ENCODE results near the gene MAD2L1. TPM values are rescaled to one million over a fixed set of nuclear protein-coding genes. Genes with fewer than 3 reads are reported as not detected.

The MAD2L1 gene
- total RNA-seq, 2 donors from 2014 or later, result 0.14 to 0.49 TPM

DNA sequence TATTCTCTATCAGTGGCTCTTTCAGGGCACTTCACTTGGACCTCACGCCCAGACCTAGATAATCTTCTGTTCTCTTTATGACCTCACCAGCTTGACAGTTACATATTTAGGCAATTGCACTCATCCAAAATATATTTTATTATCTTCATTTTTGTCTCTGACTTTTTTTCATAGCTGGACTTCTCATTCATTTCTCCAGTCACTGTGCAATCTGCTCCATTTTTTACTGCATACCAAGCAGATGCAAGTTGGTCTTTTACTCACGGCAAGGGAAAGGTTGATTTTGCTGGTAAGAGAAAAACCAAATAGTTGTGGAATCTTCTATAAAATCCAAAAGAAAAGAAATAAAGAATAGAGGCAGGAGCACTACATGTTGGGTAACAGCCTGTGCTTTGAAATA, 31.7 kb downstream of the MAD2L1 start:
- Histone ChIP-seq H3K27ac (no peak overlapping the region), H3K36me3 (no peaks in the 10 kb centered on the region), H3K9me3 (no peaks in the 10 kb centered on the region), H3K4me3 (no peak overlapping the region), H3K4me1 (ENCODE audit: control insufficient read depth in 1 of 2, low read depth in 2 of 2) (no peaks in the 10 kb centered on the region), H3K27me3 (replicated peaks; ENCODE audit: insufficient read depth) (no peaks in the 10 kb centered on the region)
- no peak for DNase-seq (ENCODE audit: low spot score)
- TF ChIP-seq, protein P1, sequence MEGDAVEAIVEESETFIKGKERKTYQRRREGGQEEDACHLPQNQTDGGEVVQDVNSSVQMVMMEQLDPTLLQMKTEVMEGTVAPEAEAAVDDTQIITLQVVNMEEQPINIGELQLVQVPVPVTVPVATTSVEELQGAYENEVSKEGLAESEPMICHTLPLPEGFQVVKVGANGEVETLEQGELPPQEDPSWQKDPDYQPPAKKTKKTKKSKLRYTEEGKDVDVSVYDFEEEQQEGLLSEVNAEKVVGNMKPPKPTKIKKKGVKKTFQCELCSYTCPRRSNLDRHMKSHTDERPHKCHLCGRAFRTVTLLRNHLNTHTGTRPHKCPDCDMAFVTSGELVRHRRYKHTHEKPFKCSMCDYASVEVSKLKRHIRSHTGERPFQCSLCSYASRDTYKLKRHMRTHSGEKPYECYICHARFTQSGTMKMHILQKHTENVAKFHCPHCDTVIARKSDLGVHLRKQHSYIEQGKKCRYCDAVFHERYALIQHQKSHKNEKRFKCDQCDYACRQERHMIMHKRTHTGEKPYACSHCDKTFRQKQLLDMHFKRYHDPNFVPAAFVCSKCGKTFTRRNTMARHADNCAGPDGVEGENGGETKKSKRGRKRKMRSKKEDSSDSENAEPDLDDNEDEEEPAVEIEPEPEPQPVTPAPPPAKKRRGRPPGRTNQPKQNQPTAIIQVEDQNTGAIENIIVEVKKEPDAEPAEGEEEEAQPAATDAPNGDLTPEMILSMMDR (IDR thresholded peaks at IDR 0.05), result no peak
- ATAC-seq (ENCODE audit: insufficient number of reproducible peaks, low FRiP score, low read depth), result no peak

DNA sequence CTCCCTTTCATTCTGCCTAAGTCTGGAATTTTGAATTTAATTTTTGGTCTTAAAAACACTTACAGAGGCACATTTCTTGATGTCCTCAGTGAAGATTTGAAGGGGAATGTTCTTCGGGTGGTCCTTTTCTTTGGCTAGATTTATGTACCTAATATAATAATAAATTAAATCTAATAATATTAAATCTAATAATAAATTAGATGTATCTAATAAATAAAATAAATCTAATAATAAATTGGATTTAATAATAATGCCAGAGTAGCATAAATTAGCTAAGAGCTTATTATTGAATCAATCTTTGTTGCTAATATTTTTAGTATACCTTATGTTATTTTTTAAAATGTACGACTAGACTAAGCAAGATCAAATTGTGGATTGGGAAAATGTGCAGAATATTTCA, 39.8 kb downstream of the MAD2L1 start:
- no peaks in the 10 kb centered on the region for H3K4me1 ChIP-seq (ENCODE audit: control insufficient read depth in 1 of 2, low read depth in 2 of 2)
- H3K36me3 ChIP-seq, result no peaks in the 10 kb centered on the region
- TF ChIP-seq, protein P1 (IDR thresholded peaks at IDR 0.05), result no peak
- DNase-seq (ENCODE audit: low spot score) (no peak), ATAC-seq (ENCODE audit: insufficient number of reproducible peaks, low FRiP score, low read depth) (no peak)
- H3K4me3 ChIP-seq, result no peak overlapping the region
- no peaks in the 10 kb centered on the region for H3K9me3 ChIP-seq
- H3K27me3 ChIP-seq (replicated peaks; ENCODE audit: insufficient read depth), result no peaks in the 10 kb centered on the region
- H3K27ac ChIP-seq, result no peak overlapping the region

- no peaks in the 10 kb centered on the region for H3K27me3 ChIP-seq (replicated peaks; ENCODE audit: insufficient read depth)
- no peaks in the 10 kb centered on the region for H3K4me1 ChIP-seq (ENCODE audit: control insufficient read depth in 1 of 2, low read depth in 2 of 2)
- no peaks in the 10 kb centered on the region for H3K36me3 ChIP-seq
- no peak overlapping the region for H3K27ac ChIP-seq
- TF ChIP-seq, protein P1 (IDR thresholded peaks at IDR 0.05), result no peak
- no peak overlapping the region for H3K4me3 ChIP-seq
- ATAC-seq (ENCODE audit: insufficient number of reproducible peaks, low FRiP score, low read depth) (no peak), DNase-seq (ENCODE audit: low spot score) (no peak)
- H3K9me3 ChIP-seq, result no peaks in the 10 kb centered on the region
Observed at GRCh38 chr4:120025516-120025915, 41.1 kb downstream of the MAD2L1 start.

DNA sequence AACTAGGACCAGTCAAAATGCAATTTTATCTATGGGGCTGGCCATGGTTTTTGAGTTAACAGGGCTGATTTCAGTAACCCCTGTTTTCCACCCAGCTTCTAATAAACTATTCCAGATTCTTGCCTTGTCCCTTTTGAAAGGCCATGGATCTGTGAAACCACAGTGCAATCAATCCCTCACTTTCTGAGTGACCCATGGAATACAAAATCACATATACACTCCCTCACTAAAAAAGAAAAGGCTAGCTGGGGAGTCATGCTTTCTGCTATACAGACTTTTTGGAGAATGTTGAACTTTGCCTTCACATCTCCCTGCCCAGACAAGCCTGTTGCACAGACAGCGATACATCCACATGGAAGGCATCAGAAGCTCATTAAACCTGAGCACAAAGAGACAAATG, 47.9 kb downstream of the MAD2L1 start:
- Histone ChIP-seq H3K27ac (no peak overlapping the region), H3K9me3 (no peaks in the 10 kb centered on the region), H3K27me3 (replicated peaks; ENCODE audit: insufficient read depth) (no peaks in the 10 kb centered on the region), H3K4me1 (ENCODE audit: control insufficient read depth in 1 of 2, low read depth in 2 of 2) (no peaks in the 10 kb centered on the region), H3K36me3 (no peaks in the 10 kb centered on the region), H3K4me3 (no peak overlapping the region)
- DNase-seq (ENCODE audit: low spot score) (no peak), ATAC-seq (ENCODE audit: insufficient number of reproducible peaks, low FRiP score, low read depth) (no peak)
- TF ChIP-seq, protein P1 (IDR thresholded peaks at IDR 0.05), result no peak

- ATAC-seq (ENCODE audit: insufficient number of reproducible peaks, low FRiP score, low read depth) (no peak), DNase-seq (ENCODE audit: low spot score) (no peak)
- Histone ChIP-seq H3K36me3 (no peaks in the 10 kb centered on the region), H3K4me1 (ENCODE audit: control insufficient read depth in 1 of 2, low read depth in 2 of 2) (no peaks in the 10 kb centered on the region), H3K27me3 (replicated peaks; ENCODE audit: insufficient read depth) (no peaks in the 10 kb centered on the region), H3K9me3 (no peaks in the 10 kb centered on the region), H3K4me3 (no peak overlapping the region), H3K27ac (no peak overlapping the region)
- TF ChIP-seq, protein P1 (IDR thresholded peaks at IDR 0.05), result no peak
Observed at GRCh38 chr4:120017939-120018692, 48.5 kb downstream of the MAD2L1 start.

Measured in thoracic aorta (tissue), 2 donors.